Thyroid gland (tissue), 4 donors: ENCODE results near the gene PDE3A. TPM values are rescaled to one million over a fixed set of nuclear protein-coding genes. Genes with fewer than 3 reads are reported as not detected.

Experiments
- DNase-seq, 2 donors: peaks; one replicate each; pipeline ENCODE4 v3.0.0-alpha.2; 2019
- H3K27ac ChIP-seq, 3 donors: fragments of 200-600 bp; sonication (generic); 1 replicate in 2 of 3; 2 replicates in 1 of 3; pipeline ENCODE4 v1.5.1; 2016 to 2019; ENCODE audit warnings: mild to moderate bottlenecking in 1 of 3, moderate library complexity in 1 of 3
- H3K27me3 ChIP-seq: fragments of 200-600 bp; sonication (generic); one replicate; pipeline ENCODE4 v1.5.1; 2019
- H3K36me3 ChIP-seq, 2 donors: fragments of 200-600 bp; sonication (generic); one replicate each; pipeline ENCODE4 v1.5.1; 2016 to 2019
- H3K4me1 ChIP-seq, 2 donors: fragments of 200-600 bp; sonication (generic); one replicate each; pipeline ENCODE4 v1.5.1; 2017 to 2019
- H3K4me3 ChIP-seq, 3 donors: fragments of 200-600 bp; sonication (generic); replicated peaks in 1 of 3; 1 replicate in 2 of 3; 2 replicates in 1 of 3; pipeline ENCODE4 v1.5.1; 2016; ENCODE audit warnings: mild to moderate bottlenecking in 1 of 3
- H3K9me3 ChIP-seq: fragments of 200-600 bp; sonication (generic); one replicate; pipeline ENCODE4 v1.5.1; 2017
- POLR2A ChIP-seq, 2 donors: fragments of 450-650 bp; IDR thresholded peaks; one replicate each; pipeline ENCODE4 v1.6.1; 2017; ENCODE audit warnings: antibody characterized with exemption in 2 of 2, mild to moderate bottlenecking in 2 of 2, moderate library complexity in 1 of 2
- WGBS, 2 donors: methylation state at CpG; one replicate each; pipeline ENCODE4 v1.1.5; 2017; 5-methylcytosine and 5-hydroxymethylcytosine counted together
- intact Hi-C: fragments of 100-400 bp; cut with DNase I; formaldehyde crosslinking; loops from one replicate; pipeline ENCODE4 v1.15.1; 2023
- total RNA-seq, 4 donors: library from RNA; depleted of rRNA; stranded (reverse); fragments of >200 nt; gene quantifications; one replicate each; pipeline ENCODE4 v1.2.3, GENCODE V29; 2016
- TF ChIP-seq, protein P1 (sequence below), 6 experiments: fragments of 200-600 bp in 3 of 6; fragments of 450-650 bp in 3 of 6; sonication (generic) in 3 of 6; IDR thresholded peaks; one replicate each; pipeline ENCODE4 v1.5.1; 2016 to 2019; ENCODE audit warnings: antibody characterized with exemption in 6 of 6, mild to moderate bottlenecking in 2 of 6, inconsistent platforms in 1 of 6, moderate library complexity in 1 of 6

Gene PDE3A
- total RNA-seq, 4 donors from 2014 or later = 2.8 to 9.9 (median 6.7) TPM

DNA sequence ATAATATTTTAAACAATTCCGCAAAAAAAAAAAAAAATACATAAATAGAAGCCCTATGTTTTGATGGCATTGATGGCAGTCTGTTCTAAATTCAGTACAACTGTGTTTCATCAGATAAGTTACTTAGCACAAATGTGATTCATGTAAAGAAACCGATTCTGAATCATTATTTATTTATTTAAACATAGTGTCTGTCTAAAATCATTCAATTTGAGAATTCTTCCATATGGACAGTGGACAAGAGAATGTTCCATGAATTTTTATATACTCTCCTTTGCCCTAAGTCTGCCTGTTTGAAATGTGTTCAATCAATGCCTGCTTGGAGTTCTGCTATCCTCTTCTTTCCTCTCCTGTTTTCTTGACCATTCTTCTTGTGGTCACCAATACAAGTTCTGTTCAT is 126.5 kb downstream of the PDE3A start:
- H3K4me1 ChIP-seq = peaks cover 4 to 11% of the 10 kb centered on the region in 2 donors
- no peak overlapping the region for H3K4me3 ChIP-seq
- no peak for DNase-seq
- no peaks in the 10 kb centered on the region for H3K36me3 ChIP-seq
- no peaks in the 10 kb centered on the region for H3K27me3 ChIP-seq
- 85 to 87% methylated on average over 2 of the region's 2 CpGs for WGBS, 2 donors
- no peaks in the 10 kb centered on the region for H3K9me3 ChIP-seq
- no peak overlapping the region for H3K27ac ChIP-seq
- TF ChIP-seq, protein P1, sequence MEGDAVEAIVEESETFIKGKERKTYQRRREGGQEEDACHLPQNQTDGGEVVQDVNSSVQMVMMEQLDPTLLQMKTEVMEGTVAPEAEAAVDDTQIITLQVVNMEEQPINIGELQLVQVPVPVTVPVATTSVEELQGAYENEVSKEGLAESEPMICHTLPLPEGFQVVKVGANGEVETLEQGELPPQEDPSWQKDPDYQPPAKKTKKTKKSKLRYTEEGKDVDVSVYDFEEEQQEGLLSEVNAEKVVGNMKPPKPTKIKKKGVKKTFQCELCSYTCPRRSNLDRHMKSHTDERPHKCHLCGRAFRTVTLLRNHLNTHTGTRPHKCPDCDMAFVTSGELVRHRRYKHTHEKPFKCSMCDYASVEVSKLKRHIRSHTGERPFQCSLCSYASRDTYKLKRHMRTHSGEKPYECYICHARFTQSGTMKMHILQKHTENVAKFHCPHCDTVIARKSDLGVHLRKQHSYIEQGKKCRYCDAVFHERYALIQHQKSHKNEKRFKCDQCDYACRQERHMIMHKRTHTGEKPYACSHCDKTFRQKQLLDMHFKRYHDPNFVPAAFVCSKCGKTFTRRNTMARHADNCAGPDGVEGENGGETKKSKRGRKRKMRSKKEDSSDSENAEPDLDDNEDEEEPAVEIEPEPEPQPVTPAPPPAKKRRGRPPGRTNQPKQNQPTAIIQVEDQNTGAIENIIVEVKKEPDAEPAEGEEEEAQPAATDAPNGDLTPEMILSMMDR (IDR thresholded peaks at IDR 0.05) = no peak
- TF ChIP-seq POLR2A (IDR thresholded peaks at IDR 0.05) = no peak
- intact Hi-C loops = no loop called here

DNA sequence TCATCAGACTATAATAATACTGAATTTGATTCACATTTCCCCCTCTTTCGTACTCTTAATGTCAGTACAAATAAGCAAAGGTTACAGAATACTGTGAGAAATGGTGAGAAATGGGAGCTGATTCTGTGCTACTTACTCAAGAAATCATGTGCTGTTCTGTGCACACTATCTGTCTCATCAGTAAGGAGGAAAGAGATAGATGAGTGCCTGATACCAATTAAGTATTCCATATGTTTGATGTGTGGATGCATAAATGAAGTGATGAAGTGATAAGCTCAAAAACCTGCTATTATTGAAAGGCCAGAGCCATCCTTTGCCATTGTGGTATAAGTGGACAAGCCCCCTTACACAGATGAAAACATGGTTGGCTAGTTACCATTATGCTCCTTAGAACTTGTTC is 127.7 kb downstream of the PDE3A start:
- H3K27ac ChIP-seq = no peak overlapping the region
- no peak overlapping the region for H3K4me3 ChIP-seq
- intact Hi-C loops = no loop called here
- H3K36me3 ChIP-seq = no peaks in the 10 kb centered on the region
- peaks cover 4 to 11% of the 10 kb centered on the region in 2 donors for H3K4me1 ChIP-seq
- TF ChIP-seq POLR2A (IDR thresholded peaks at IDR 0.05) = no peak
- TF ChIP-seq, protein P1 (IDR thresholded peaks at IDR 0.05) = no peak
- no peak for DNase-seq
- H3K9me3 ChIP-seq = no peaks in the 10 kb centered on the region
- H3K27me3 ChIP-seq = no peaks in the 10 kb centered on the region
- WGBS, 2 donors = 83 to 84% methylated on average over 1 of the region's 1 CpG

DNA sequence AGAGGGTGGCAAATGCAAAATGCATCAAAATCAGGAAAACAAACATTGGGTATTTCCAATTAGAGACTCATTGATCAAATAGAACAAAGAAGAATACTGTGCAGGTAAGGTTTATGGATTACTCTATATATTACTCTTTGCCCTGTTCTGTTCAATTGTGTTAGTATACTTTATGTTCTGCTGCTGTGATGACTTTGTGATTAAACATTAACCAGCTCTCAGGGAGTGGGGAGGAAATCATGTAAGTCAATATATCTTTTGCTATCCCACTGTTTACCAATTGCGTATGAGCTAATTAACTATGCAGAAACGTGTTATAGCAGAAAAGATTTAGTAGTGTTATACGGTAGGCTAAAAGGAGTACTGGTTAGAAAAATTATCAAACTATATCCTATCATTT is 129.4 kb downstream of the PDE3A start:
- DNase-seq = no peak
- H3K4me1 ChIP-seq = peaks cover 4 to 11% of the 10 kb centered on the region in 2 donors
- 77 to 81% methylated on average over 3 of the region's 3 CpGs for WGBS, 2 donors
- no peak overlapping the region for H3K4me3 ChIP-seq
- H3K9me3 ChIP-seq = no peaks in the 10 kb centered on the region
- H3K27ac ChIP-seq = no peak overlapping the region
- H3K27me3 ChIP-seq = no peaks in the 10 kb centered on the region
- intact Hi-C loops = no loop called here
- TF ChIP-seq POLR2A (IDR thresholded peaks at IDR 0.05) = no peak
- TF ChIP-seq, protein P1 (IDR thresholded peaks at IDR 0.05) = no peak
- no peaks in the 10 kb centered on the region for H3K36me3 ChIP-seq

DNA sequence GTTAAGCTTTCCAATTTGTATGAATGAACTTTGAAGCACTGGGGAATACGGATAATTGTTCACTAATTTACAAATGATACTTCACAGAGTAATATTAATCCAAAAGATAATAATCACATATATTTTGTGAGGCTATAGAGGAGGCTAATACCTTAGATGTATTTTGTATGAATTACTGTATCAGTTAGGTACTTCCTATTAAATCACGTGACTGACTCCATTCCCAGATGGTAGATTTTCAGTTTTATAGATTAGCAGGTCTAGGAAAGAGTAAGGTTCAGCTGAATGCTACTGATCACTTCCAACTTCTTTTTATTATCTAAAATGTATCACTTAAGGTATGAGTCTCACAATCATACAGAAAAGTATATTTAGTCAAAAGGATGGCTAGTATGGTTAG is 133.6 kb downstream of the PDE3A start:
- Histone ChIP-seq H3K4me3 (no peak overlapping the region), H3K9me3 (no peaks in the 10 kb centered on the region), H3K4me1 (peaks cover 0 to under 1% of the 10 kb centered on the region in 2 donors), H3K36me3 (no peaks in the 10 kb centered on the region), H3K27me3 (no peaks in the 10 kb centered on the region), H3K27ac (no peak overlapping the region)
- WGBS, 2 donors = 95 to 96% methylated on average over 2 of the region's 2 CpGs
- intact Hi-C loops = no loop called here
- DNase-seq = no peak
- TF ChIP-seq POLR2A (IDR thresholded peaks at IDR 0.05) = no peak
- TF ChIP-seq, protein P1 (IDR thresholded peaks at IDR 0.05) = no peak

DNA sequence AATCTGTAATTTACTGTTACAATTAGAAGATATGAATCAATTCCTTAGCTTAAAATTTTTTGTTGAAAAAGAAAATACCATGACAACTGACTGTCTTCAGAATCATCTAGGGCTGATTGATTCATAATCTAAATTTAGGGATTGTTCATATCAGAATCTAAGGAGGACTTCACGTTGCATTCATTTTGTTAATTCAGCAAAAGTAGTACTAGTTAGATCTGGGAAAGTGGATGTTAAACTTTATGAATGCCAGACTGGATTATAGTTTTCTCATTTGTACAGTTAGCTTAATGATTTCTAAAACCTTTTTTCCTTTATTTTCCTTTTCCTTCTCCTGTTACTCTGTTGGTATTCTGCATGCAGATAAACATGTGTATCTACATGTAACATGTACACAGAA is 135.5 kb downstream of the PDE3A start:
- intact Hi-C loops = no loop called here
- Histone ChIP-seq H3K27me3 (no peaks in the 10 kb centered on the region), H3K4me3 (no peak overlapping the region), H3K9me3 (no peaks in the 10 kb centered on the region), H3K36me3 (no peaks in the 10 kb centered on the region), H3K4me1 (no peaks in the 10 kb centered on the region), H3K27ac (no peak overlapping the region)
- TF ChIP-seq, protein P1 (IDR thresholded peaks at IDR 0.05) = no peak
- no peak for TF ChIP-seq POLR2A (IDR thresholded peaks at IDR 0.05)
- DNase-seq = no peak
- 73 to 77% methylated on average over 1 of the region's 1 CpG for WGBS, 2 donors
